Neural cell (in vitro differentiated cells): ENCODE measurements around the gene ZNHIT3.

Experiments used
- EP300 ChIP-seq: fragments of 450-650 bp; conservative IDR thresholded peaks from 2 replicates; pipeline ENCODE4 v1.6.1; 2014; ENCODE audit warnings: antibody characterized with exemption, mild to moderate bottlenecking, moderate library complexity; ENCODE audit not compliant: poor library complexity, severe bottlenecking
- EZH2 ChIP-seq: fragments of 200-600, 300-800 bp; shearing (Covaris generic), sonication (generic); IDR thresholded peaks from 2 replicates; pipeline ENCODE4 v1.6.1; 2014; ENCODE audit warnings: antibody characterized with exemption, low read length, borderline replicate concordance, mild to moderate bottlenecking; ENCODE audit not compliant: insufficient read depth, poor library complexity, severe bottlenecking
- POLR2AphosphoS5 ChIP-seq: IDR thresholded peaks from 2 replicates; pipeline ENCODE4 v1.6.1; 2012
- SMC3 ChIP-seq: fragments of 450-650 bp; conservative IDR thresholded peaks from 2 replicates; pipeline ENCODE4 v1.6.1; 2014; ENCODE audit warnings: antibody characterized with exemption, mild to moderate bottlenecking, moderate library complexity; ENCODE audit not compliant: poor library complexity
- TAF1 ChIP-seq: IDR thresholded peaks from 2 replicates; pipeline ENCODE4 v1.6.1; 2012; ENCODE audit warnings: low read depth
- TF ChIP-seq, protein P1 (sequence below): fragments of 450-650 bp; IDR thresholded peaks from 2 replicates; pipeline ENCODE4 v1.5.1; 2014; ENCODE audit warnings: antibody characterized with exemption, mild to moderate bottlenecking, moderate library complexity; ENCODE audit not compliant: poor library complexity, severe bottlenecking
- TF ChIP-seq, protein P2 (sequence below): IDR thresholded peaks from 2 replicates; pipeline ENCODE4 v1.6.1; 2012; ENCODE audit warnings: borderline replicate concordance

DNA sequence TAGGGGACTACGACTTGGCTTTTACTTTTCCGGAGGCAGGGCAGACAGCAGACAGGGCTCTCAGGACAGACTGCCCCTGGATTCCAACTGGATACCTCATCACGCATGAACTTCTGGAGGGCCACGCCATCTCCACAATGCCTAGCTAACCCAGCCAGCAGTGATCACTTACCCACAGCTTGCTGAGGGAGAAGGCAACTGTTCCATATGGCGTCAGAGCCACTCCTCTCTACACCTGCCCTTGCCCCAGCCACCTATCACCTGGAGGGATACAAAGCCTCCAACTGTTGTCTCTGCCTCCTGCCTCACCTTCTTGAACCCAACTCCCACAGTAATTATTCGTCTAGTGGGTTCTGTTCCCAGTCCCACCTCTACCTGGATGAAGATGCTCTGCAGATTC, 39.4 kb downstream of the ZNHIT3 start:
- TF ChIP-seq EP300 (no peak), EZH2 (no peak), POLR2AphosphoS5 (no peak), SMC3 (no peak), TAF1 (no peak)
- TF ChIP-seq, protein P1, sequence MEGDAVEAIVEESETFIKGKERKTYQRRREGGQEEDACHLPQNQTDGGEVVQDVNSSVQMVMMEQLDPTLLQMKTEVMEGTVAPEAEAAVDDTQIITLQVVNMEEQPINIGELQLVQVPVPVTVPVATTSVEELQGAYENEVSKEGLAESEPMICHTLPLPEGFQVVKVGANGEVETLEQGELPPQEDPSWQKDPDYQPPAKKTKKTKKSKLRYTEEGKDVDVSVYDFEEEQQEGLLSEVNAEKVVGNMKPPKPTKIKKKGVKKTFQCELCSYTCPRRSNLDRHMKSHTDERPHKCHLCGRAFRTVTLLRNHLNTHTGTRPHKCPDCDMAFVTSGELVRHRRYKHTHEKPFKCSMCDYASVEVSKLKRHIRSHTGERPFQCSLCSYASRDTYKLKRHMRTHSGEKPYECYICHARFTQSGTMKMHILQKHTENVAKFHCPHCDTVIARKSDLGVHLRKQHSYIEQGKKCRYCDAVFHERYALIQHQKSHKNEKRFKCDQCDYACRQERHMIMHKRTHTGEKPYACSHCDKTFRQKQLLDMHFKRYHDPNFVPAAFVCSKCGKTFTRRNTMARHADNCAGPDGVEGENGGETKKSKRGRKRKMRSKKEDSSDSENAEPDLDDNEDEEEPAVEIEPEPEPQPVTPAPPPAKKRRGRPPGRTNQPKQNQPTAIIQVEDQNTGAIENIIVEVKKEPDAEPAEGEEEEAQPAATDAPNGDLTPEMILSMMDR, result no peak
- TF ChIP-seq, protein P2, sequence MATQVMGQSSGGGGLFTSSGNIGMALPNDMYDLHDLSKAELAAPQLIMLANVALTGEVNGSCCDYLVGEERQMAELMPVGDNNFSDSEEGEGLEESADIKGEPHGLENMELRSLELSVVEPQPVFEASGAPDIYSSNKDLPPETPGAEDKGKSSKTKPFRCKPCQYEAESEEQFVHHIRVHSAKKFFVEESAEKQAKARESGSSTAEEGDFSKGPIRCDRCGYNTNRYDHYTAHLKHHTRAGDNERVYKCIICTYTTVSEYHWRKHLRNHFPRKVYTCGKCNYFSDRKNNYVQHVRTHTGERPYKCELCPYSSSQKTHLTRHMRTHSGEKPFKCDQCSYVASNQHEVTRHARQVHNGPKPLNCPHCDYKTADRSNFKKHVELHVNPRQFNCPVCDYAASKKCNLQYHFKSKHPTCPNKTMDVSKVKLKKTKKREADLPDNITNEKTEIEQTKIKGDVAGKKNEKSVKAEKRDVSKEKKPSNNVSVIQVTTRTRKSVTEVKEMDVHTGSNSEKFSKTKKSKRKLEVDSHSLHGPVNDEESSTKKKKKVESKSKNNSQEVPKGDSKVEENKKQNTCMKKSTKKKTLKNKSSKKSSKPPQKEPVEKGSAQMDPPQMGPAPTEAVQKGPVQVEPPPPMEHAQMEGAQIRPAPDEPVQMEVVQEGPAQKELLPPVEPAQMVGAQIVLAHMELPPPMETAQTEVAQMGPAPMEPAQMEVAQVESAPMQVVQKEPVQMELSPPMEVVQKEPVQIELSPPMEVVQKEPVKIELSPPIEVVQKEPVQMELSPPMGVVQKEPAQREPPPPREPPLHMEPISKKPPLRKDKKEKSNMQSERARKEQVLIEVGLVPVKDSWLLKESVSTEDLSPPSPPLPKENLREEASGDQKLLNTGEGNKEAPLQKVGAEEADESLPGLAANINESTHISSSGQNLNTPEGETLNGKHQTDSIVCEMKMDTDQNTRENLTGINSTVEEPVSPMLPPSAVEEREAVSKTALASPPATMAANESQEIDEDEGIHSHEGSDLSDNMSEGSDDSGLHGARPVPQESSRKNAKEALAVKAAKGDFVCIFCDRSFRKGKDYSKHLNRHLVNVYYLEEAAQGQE, result no peak
